ENCODE data around the gene PHLDA2. TPM values are rescaled to one million over a fixed set of nuclear protein-coding genes. Genes with fewer than 3 reads are reported as not detected.

Gene PHLDA2
- polyA plus RNA-seq, 1 of the 3 experiments (the other 2 are of a cell fraction) = 23.6 TPM

DNA sequence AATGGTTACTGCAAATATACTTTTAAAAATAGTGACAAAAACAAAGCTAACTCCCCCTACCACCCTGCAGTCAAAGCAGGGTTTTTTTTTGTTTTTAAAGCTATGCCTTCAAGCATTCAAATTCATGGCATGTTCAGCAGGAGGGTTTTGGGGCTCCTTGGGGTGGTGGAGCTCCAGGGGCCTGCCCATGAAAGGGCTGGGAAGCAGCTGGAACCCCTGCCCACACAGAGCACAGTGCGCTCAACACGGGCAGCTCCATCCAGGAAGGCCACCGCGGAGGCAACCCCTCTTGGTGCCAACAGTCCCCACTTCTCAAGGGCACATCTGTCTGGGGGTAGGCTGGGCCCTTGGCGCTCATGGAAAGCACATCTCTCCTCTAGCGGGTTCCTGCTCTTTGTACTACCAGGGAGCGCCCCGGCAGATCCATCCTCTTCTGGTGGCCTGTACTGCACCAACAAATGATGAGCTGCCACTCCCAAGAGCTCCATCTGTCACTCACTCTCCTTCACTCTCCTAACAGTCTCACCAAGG lies 16.6 kb upstream of the PHLDA2 start:
- POLR2A ChIA-PET = interaction anchor here (1.0 kb wide), 1 partner anchor 25 kb away, joined by 3 read pairs; no protein-coding TSS in a partner anchor
- peaks cover 45 to 65% of the 10 kb centered on the region in 2 experiments for H3K36me3 ChIP-seq (replicated peaks in 1 of 2; ENCODE audit: control insufficient read depth in 1 of 2, insufficient read depth in 2 of 2, low read length in 1 of 2)
- no peaks in the 10 kb centered on the region for H3K9me2 ChIP-seq
- H2AFZ ChIP-seq (ENCODE audit: low read depth) = no peak overlapping the region
- no peaks in the 10 kb centered on the region for H3K9me3 ChIP-seq
- CTCF ChIA-PET = interaction anchor here (0.7 to 1.7 kb wide), 4 partner anchors 10 to 413 kb away, joined by 3 to 6 read pairs (median 4); no protein-coding TSS in a partner anchor
- H3K27ac ChIP-seq (ENCODE audit: low read depth in 2 of 2, low read length in 1 of 2) = peak overlapping the region; percentile 63 to 83; a peak in 3 of 4 replicates
- peak overlapping the region; percentile 73 for H3K4me2 ChIP-seq
- peaks cover 26% of the 10 kb centered on the region for H3K79me2 ChIP-seq (ENCODE audit: insufficient read depth)
- H3K27me3 ChIP-seq (ENCODE audit: insufficient read depth) = no peaks in the 10 kb centered on the region
- no peak overlapping the region for H3K4me3 ChIP-seq (ENCODE audit: low read depth in 2 of 2, low read length in 1 of 2)
- H3K4me1 ChIP-seq (ENCODE audit: control insufficient read depth in 1 of 2, insufficient read depth in 2 of 2, low read depth in 1 of 2, low read length in 1 of 2) = peaks cover 12 to 32% of the 10 kb centered on the region in 2 experiments
- no peak overlapping the region for H3K9ac ChIP-seq
- H4K20me1 ChIP-seq (ENCODE audit: insufficient read depth) = peaks cover 6% of the 10 kb centered on the region; the same call in 1 of the 2 replicates
- DNase-seq = peak; percentile 36
- WGBS (ENCODE audit: low lambda C conversion rate) = 63% methylated on average over 6 of the region's 8 CpGs
- H3F3A ChIP-seq (replicated peaks; ENCODE audit: insufficient read depth) = peaks cover 13% of the 10 kb centered on the region
- no peak for TF ChIP-seq MEF2A (IDR thresholded peaks at IDR 0.05; ENCODE audit: borderline replicate concordance, low read depth)
- no peak for TF ChIP-seq EP300 (IDR thresholded peaks at IDR 0.05; ENCODE audit: borderline replicate concordance in 1 of 2, low read depth in 1 of 2, low read length in 1 of 2)
- TF ChIP-seq, protein P1, sequence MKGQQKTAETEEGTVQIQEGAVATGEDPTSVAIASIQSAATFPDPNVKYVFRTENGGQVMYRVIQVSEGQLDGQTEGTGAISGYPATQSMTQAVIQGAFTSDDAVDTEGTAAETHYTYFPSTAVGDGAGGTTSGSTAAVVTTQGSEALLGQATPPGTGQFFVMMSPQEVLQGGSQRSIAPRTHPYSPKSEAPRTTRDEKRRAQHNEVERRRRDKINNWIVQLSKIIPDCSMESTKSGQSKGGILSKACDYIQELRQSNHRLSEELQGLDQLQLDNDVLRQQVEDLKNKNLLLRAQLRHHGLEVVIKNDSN (IDR thresholded peaks at IDR 0.05; ENCODE audit: borderline replicate concordance, low read depth) = no peak
- TF ChIP-seq, protein P2, sequence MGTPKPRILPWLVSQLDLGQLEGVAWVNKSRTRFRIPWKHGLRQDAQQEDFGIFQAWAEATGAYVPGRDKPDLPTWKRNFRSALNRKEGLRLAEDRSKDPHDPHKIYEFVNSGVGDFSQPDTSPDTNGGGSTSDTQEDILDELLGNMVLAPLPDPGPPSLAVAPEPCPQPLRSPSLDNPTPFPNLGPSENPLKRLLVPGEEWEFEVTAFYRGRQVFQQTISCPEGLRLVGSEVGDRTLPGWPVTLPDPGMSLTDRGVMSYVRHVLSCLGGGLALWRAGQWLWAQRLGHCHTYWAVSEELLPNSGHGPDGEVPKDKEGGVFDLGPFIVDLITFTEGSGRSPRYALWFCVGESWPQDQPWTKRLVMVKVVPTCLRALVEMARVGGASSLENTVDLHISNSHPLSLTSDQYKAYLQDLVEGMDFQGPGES (IDR thresholded peaks at IDR 0.05; ENCODE audit: low read depth, low read length) = no peak
- no peak for TF ChIP-seq SMC3 (IDR thresholded peaks at IDR 0.05; ENCODE audit: low read depth, low read length)
- TF ChIP-seq RAD21 (IDR thresholded peaks at IDR 0.05; ENCODE audit: low read length) = no peak
- TF ChIP-seq GABPA (IDR thresholded peaks at IDR 0.05; ENCODE audit: low read depth) = no peak
- no peak for TF ChIP-seq TAF1 (IDR thresholded peaks at IDR 0.05; ENCODE audit: borderline replicate concordance, low read depth, low read length)
- TF ChIP-seq, protein P3, sequence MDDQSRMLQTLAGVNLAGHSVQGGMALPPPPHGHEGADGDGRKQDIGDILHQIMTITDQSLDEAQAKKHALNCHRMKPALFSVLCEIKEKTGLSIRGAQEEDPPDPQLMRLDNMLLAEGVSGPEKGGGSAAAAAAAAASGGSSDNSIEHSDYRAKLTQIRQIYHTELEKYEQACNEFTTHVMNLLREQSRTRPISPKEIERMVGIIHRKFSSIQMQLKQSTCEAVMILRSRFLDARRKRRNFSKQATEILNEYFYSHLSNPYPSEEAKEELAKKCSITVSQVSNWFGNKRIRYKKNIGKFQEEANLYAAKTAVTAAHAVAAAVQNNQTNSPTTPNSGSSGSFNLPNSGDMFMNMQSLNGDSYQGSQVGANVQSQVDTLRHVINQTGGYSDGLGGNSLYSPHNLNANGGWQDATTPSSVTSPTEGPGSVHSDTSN (IDR thresholded peaks at IDR 0.05) = peak; percentile 13; the same call in 1 of the 2 replicates

DNA sequence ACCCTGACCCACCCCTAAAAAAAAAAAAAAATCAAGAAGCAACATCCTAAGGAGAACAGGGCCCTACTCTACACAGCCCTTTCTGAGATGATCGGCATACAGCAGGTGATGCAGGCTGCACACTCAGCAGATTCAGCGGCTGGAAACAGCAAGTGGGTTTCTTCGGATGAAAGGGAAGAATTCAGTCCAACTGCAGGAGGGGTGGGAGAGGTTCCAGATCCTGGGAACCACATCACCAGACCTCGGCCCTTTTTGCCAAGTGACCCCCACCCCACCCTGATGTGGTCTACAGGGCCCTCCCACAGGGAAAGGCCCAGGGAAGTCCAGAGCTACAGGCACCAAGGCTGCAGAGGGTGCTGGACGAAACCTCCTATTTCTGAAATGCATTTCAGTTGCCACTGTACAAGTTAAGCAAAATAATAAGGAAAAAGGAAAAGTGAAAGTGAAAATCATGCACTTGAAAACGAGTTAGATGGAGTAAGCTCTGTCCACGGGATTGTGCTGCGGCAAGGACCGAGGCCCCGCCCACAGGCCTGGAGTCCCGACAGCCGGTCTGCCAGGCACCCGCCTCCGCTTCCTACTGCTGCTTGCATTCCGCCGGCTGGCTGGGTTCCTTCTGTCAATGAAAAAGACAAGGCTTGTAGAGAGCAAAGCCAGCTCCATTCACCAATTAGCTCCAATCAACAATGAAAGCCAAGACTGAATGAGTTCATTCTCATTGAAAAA lies 16.0 kb upstream of the PHLDA2 start:
- WGBS (ENCODE audit: low lambda C conversion rate) = 39% methylated on average over 16 of the region's 16 CpGs
- ChIA-PET POLR2A (interaction anchor here (1.0 kb wide), 1 partner anchor 26 kb away, joined by 3 read pairs; no protein-coding TSS in a partner anchor), CTCF (interaction anchor here (0.7 to 1.0 kb wide), 3 partner anchors 15 to 412 kb away, joined by 3 to 4 read pairs (median 3); no protein-coding TSS in a partner anchor)
- Histone ChIP-seq H3K9me2 (no peaks in the 10 kb centered on the region), H3K4me1 (ENCODE audit: control insufficient read depth in 1 of 2, insufficient read depth in 2 of 2, low read depth in 1 of 2, low read length in 1 of 2) (peaks cover 12 to 38% of the 10 kb centered on the region in 2 experiments), H3K36me3 (replicated peaks in 1 of 2; ENCODE audit: control insufficient read depth in 1 of 2, insufficient read depth in 2 of 2, low read length in 1 of 2) (peaks cover 38 to 59% of the 10 kb centered on the region in 2 experiments), H3K9me3 (no peaks in the 10 kb centered on the region), H3K4me2 (peak overlapping the region; percentile 73), H3K27ac (ENCODE audit: low read depth in 2 of 2, low read length in 1 of 2) (peak overlapping the region; percentile 63 to 83; a peak in 3 of 4 replicates), H2AFZ (ENCODE audit: low read depth) (no peak overlapping the region), H3F3A (replicated peaks; ENCODE audit: insufficient read depth) (peaks cover 13% of the 10 kb centered on the region), H4K20me1 (ENCODE audit: insufficient read depth) (peaks cover 6% of the 10 kb centered on the region; the same call in 1 of the 2 replicates), H3K4me3 (ENCODE audit: low read depth in 2 of 2, low read length in 1 of 2) (peak overlapping the region; percentile 8 to 17; a peak in 2 of 4 replicates), H3K9ac (no peak overlapping the region), H3K27me3 (ENCODE audit: insufficient read depth) (no peaks in the 10 kb centered on the region), H3K79me2 (ENCODE audit: insufficient read depth) (peaks cover 20% of the 10 kb centered on the region; the same call in 1 of the 2 replicates)
- DNase-seq = peak; percentile 85
- TF ChIP-seq POLR2AphosphoS5 (IDR thresholded peaks at IDR 0.05; ENCODE audit: low read depth, low read length) (0 out of 2 replicates have a peak, but pooled peaks have one; percentile 7), TCF12 (IDR thresholded peaks at IDR 0.05) (peak; percentile 39; the same call in 1 of the 2 replicates), MEF2A (IDR thresholded peaks at IDR 0.05; ENCODE audit: borderline replicate concordance, low read depth) (no peak), SIN3A (IDR thresholded peaks at IDR 0.05; ENCODE audit: borderline replicate concordance, low read depth, low read length) (peak; percentile 51; the same call in 1 of the 2 replicates), ELF1 (IDR thresholded peaks at IDR 0.05) (0 out of 2 replicates have a peak, but pooled peaks have one; percentile 9), MXI1 (IDR thresholded peaks at IDR 0.05; ENCODE audit: low read depth, low read length) (peak; percentile 73), GATA2 (CRISPR knock-in tag; IDR thresholded peaks at IDR 0.05) (no peak), RAD21 (IDR thresholded peaks at IDR 0.05; ENCODE audit: low read length) (0 out of 2 replicates have a peak, but pooled peaks have one; percentile 5)
- TF ChIP-seq, protein P4, sequence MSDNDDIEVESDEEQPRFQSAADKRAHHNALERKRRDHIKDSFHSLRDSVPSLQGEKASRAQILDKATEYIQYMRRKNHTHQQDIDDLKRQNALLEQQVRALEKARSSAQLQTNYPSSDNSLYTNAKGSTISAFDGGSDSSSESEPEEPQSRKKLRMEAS (IDR thresholded peaks at IDR 0.05; ENCODE audit: low read depth) = 0 out of 2 replicates have a peak, but pooled peaks have one; percentile 38
- TF ChIP-seq, protein P5, sequence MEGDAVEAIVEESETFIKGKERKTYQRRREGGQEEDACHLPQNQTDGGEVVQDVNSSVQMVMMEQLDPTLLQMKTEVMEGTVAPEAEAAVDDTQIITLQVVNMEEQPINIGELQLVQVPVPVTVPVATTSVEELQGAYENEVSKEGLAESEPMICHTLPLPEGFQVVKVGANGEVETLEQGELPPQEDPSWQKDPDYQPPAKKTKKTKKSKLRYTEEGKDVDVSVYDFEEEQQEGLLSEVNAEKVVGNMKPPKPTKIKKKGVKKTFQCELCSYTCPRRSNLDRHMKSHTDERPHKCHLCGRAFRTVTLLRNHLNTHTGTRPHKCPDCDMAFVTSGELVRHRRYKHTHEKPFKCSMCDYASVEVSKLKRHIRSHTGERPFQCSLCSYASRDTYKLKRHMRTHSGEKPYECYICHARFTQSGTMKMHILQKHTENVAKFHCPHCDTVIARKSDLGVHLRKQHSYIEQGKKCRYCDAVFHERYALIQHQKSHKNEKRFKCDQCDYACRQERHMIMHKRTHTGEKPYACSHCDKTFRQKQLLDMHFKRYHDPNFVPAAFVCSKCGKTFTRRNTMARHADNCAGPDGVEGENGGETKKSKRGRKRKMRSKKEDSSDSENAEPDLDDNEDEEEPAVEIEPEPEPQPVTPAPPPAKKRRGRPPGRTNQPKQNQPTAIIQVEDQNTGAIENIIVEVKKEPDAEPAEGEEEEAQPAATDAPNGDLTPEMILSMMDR (IDR thresholded peaks at IDR 0.05) = no peak
- TF ChIP-seq, protein P3 (IDR thresholded peaks at IDR 0.05) = 0 out of 2 replicates have a peak, but pooled peaks have one; percentile 19
